SIG-M5 treated with dmso at 0.1 percent for 504 hours (cell line): ENCODE results near the gene AK5.
"Not testable (repeated sequence)": the region's sequence is repeated elsewhere in the genome, so short reads cannot be mapped to it uniquely, and the experiment has no call there.

ENCODE experiments used
- DNase-seq: peaks from one replicate; lab custom pipeline; 2025; ENCODE audit not compliant: unreplicated experiment; lab: John Stamatoyannopoulos, UW

The AK5 gene

DNA sequence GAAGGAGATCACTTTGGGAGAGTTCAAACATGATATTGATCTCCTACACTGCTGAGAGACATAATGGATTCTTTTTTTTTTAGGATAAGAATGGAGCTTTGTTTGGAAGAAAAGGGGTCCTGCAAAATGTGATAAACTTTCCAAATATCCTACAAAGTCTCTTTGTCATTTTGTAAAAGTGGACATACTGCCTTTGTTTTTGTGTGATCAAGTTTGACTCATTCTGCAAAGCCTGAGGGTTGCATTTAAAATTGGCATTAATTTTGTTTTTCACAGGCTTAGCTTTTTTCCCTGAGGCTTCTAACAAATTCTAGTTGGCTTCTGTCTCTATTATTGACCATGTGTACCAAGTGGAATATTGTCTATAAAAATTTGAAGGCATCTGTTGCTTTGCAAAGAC lies 113.2 kb downstream of the AK5 start:
- no peak for DNase-seq

DNA sequence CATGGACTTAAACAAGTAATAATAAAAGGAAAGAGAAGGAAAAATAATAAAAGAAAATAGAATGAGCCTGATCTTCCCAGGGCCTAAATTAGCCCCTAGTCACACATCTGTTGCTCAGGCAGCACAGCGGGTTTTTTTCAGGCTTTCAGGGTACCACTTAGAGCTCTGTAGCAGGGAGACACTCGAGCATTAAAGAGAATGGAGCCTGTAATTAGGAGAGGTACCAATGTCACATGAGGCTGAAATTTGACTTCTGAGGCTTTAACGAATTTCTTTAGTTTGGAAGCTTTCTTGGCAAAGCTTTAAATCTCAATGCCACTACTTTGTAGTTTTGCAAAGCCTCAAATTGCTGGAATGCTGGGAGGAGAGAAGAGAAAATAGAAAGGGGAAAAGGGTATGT lies 116.3 kb downstream of the AK5 start:
- DNase-seq: no peak

DNA sequence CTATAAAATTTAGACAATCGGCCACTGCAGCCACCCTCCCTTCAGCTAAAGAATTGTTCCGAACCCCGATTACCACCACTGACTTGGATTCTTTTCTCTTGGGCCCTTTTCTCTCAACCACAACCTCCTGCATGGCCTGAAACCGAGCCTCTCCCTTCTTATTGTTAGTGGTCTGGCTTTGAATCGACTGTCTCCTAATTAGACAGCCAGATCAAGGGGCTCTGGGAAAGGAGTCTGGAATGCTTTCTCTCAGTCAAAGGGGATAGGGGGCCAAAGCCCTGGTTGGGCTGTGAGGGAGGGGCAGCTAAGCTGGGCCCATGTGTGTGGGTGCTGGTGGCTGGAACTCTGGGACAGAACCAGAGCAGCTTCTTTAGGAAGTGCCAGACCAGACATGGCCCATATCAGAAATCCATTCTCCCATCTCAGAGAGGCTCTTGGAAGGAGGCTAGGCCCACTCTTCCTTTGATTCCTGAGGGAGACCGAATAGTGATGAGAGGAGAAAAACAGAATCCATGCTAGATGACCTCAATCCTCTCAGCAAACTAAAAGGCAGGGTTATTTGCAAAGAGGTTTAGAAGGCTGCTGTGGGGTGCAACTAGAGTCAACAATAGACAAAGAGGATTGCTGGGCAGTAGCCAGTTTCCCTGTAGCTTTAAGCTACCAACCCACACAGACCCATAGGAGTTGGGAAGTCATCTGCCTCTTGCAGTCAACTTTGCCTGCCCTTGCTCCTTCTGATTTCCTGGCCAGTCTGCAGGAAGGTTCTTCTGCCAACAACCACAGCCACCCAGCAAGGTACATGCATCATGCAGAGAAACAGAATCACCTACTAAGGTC lies 117.6 kb downstream of the AK5 start:
- DNase-seq: no peak

DNA sequence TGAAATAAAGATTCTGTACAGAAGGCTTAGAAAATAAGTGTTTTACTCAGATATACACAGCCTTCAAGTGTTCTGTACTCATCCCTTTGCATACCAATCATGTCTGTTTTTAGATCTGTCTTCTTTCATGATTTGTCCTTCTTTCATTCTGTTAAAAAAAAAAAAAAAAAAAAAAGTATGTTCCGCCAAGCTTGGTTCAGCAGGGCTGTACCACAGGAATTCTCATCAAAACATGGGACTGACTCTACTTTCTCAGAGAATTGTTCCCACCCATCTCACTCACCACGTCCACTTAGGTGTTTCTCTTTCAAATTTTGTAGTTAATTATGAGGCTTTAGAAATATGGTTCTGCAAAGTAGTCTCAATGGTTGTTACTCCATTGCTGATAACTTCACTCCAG lies 119.0 kb downstream of the AK5 start:
- DNase-seq: no peak

DNA sequence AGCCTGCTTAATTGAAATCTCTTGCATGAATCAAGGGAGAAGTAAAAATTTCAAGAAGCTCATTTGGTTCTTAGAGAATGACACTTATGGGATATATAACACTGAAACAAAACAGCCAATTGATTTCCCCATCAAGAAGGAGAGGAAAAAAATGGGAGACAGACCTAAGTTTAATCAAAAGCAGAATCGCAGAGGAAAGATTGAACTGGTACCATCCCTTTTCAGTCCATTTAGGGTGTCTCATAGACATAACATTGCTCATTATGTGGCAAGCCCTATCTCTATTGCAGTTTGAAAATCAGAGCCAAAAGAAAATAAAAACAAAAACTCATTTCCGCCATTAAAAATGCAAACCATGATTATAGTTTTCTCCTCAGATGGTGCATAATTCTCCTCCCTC lies 119.6 kb downstream of the AK5 start:
- DNase-seq: no peak

DNA sequence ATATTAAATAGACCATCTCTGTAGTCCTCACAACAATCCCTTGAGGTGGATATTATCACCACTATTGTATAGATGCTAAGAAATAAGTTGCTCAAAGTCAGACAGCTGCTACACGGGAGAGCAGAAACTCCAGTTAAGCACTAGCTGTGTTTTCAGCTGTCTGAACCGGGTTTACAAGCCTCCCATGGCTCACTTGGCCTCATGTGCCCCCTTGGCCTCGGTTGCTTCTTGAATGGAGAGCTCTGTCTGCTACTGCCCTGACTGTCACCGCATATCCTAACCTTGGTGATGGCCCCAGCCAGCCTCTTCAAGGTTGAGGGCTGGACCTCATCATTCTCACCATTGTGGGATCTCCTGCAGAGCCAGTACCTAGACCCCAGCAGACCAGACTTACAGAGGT lies 123.4 kb downstream of the AK5 start:
- DNase-seq: no peak

DNA sequence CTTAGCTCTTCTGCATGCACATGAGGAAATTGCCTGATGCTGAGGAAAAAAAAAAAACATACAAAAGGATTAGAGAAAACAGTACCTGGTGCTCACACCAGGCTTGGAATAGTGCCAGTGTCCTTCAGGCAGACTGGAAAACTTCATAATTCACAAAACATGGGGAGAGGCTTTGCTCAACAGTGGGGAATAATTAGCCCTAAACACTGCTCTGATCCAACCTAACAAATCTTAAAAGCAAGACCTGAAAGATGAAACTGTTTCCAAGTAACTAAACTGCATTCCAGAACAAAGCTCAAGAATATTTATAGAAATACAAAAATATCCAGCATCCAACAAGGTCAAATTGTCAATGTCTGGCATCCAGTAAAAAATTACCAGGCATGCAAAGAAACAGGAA lies 124.8 kb downstream of the AK5 start:
- DNase-seq: no peak

DNA sequence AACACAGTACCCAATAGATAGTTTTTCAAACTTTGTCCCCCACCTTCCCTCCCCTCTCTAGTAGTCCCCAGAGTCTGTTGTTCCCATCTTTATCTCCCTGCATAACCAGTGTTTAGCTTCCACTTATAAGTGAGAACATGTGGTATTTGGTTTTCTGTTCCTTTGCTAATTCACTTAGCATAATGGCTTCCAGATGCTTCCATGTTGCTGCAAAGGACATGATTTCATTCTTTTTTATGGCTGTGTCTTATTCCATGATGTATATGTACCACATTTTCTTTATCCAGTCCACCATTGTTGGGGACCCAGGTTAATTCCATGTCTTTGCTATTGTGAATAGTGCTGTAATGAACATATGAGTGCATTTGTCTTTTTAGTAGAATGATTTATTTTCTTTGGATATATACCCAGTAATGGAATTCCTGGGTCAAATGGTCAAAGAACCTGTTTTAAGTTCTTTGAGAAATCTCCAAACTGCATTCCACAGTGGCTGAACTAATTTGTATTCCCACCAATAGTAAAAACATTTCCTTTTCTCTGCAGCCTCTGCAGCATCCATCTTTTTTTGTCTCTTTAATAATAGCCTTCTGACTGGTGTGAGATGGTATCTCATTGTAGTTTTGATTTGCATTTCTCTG lies 126.0 kb downstream of the AK5 start:
- DNase-seq: no peak

DNA sequence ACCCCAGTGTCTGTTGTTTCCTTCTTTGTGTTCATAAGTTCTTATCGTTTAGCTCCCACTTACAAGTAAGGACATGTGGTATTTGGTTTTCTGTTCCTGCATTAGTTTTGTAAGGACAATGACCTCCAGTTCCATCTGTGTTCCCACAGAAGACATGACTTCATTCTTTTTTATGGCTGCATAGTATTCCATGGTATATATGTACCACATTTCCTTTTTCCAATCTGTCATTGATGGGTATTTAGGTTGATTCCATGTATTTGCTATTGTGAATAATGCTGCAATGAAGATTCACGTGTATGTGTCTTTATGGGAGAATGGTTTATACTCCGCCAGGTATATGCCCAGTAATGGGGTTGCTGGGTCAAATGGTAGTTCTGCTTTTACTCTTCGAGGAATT lies 127.1 kb downstream of the AK5 start:
- not testable (repeated sequence) for DNase-seq

DNA sequence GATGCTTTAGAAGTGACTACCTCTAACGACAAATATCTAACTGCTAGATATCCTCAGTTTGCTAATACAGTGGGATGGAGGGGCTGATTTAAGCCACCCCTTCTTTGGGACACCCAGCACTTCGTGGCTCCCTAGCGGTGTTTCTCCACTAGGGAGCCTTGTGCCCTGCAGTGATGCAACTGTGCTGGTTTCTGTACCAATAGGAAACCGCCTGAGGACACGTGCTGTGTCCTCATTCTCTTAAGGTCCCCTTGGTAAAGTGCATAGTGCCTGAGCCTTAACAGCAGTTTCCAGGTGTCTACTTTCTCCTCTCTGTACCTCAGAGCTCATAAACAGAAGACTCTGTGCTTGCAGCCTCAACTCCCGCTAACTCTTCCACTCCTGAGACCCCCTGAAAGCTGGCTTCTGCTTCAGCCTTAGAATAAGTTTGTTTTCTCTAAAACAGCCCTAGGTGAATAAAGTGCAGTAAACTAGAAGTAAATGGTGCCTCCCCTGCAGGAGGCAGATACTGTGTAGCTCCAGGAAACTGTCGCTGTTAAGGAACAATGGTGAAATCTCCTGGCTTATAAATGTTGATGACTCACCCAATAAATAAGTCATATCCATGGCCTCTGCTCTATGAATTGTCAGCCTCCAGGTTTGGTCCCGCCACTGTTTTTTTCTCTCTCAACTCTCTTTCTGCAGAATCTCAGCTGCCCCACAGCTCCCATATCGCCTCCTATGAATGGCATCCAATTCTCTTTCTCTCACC lies 130.4 kb downstream of the AK5 start:
- DNase-seq: peak; percentile 76

DNA sequence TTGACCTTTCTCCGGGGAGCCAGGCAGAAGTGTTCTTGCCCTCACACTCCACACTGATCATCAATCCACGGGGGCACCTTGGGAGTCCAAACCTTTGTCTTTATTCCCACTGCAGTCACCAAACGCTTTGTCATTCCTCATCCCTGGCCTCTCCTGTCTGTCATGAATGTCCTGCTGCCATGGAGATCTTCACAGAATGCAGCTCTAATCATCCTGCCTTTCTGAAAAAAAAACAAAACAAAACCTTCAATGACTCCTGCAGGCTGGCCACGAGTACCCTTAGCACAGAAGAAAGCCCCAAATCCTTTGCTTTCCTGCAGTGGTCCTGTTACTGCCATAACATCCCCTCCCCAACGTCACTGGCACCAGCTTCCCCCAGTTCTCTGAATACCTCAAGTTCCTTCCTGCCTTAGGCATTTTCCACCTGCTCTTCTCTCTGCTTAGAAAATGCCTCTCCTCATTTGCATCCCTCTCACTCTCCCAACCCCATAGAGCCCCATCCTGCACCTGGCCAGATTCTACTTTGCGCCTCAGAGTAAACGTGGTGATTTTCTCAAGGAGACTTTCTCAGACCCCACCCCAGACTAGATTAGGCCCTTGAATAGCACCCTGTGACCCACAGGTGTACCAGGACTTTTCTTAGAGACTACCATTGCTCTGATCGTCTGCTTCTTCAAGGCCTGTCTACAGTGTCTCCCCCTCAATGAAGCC lies 131.2 kb downstream of the AK5 start:
- DNase-seq: peak; percentile 40

DNA sequence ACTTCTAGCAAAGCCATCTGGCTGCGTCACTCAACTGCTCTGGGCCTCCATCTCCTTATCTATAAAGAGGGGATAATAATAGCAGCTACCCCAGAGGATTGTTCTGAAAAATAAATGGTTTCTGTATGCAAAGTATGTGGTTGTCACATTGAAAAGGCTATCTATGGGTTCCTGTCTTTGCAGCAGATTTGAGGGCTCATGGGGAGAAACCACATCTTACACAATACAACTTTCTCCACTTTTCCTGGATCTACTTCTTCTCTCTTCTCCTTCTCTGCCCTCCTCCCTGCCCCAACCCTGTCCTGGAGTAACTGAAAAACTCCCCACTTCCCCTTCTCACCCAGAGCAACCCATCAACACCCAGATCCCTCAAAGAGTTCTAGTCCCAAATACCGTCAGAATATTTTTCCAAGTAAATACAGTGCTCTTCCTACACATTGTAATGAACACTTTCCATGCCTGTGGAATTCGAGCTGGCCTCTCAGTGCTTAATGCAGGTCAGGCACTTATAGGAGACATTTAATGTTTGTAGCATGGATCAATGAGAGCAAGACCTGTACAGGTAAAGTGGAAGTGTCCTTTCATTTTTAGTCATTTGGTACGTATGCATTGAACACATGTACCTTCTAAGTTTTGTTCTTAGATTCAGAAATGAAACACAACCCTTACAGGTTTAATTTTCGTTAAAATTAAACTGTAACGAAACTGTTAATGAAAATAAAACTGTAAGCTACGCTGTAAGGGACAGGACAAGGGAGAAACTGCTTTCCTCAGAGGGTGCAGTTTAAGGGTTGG lies 131.9 kb downstream of the AK5 start:
- DNase-seq: peak; percentile 95

DNA sequence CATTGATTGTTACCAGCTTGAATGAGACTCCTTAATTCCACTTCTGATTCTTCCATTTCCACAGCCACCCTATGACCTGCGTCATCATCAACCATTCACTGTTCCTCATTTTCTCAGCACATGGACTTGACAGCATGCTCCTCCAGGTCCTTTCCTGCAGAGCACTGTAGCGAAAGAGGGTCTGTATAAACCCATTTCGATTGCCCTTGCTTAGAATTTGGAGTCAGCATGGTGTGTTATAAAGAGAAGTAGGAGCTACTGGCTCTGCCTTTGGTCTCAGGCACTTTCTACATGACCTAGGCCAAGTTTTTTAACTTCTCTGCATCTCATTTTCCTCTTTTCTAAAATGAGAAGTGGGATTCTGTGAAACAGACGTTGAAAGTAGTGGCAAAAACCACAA lies 133.8 kb downstream of the AK5 start:
- DNase-seq: peak; percentile 86

DNA sequence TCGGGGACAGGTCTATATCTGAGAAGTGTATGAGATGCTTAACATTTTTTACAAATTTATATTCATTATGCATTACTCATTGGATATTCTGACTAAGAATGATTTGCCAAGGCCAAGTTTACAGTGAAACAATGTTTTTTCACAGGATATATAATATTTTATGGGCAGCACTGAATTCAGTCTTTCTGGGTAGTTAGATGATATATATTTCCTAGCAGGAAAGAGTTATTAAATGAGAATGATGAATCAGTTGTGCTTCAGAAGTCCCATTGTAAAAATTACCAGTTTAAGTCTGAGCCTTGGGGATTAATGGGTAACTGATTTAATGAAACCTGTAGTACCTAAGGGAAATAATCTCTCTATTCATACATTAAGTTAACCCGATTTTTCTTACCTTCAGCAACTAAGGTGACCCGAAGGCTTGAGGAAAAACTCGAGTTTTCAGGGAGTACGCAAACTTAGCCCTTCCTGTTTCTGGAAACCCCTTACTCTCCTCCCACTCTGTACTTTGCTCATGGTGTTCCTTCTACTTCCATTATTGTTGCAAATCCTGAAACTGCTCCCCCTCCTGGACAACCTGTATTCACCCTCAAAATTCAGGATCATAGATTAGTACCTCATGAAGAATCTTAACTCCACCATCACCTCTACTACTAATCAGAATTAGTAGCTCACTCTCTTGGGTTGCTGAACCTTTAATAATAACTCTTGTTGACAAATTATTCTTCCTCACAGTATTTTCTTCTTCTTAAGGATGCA lies 135.1 kb downstream of the AK5 start:
- DNase-seq: no peak

DNA sequence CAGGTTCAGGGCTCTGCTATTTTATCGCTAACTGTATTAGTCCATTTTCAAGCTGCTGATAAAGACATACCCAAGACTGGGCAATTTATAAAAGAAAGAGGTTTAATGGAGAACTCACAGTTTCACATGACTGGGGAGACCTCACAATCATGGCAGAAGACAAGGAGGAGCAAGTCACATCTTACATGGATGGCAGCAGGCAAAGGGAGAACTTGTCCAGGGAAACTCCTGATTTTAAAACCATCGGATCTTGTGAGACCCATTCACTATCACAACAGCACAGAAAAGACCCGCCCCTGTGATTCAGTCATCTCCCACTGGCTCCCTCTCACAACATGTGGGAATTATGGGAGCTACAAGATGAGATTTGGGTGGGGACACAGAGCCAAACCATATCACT lies 136.2 kb downstream of the AK5 start:
- not testable (repeated sequence) for DNase-seq

DNA sequence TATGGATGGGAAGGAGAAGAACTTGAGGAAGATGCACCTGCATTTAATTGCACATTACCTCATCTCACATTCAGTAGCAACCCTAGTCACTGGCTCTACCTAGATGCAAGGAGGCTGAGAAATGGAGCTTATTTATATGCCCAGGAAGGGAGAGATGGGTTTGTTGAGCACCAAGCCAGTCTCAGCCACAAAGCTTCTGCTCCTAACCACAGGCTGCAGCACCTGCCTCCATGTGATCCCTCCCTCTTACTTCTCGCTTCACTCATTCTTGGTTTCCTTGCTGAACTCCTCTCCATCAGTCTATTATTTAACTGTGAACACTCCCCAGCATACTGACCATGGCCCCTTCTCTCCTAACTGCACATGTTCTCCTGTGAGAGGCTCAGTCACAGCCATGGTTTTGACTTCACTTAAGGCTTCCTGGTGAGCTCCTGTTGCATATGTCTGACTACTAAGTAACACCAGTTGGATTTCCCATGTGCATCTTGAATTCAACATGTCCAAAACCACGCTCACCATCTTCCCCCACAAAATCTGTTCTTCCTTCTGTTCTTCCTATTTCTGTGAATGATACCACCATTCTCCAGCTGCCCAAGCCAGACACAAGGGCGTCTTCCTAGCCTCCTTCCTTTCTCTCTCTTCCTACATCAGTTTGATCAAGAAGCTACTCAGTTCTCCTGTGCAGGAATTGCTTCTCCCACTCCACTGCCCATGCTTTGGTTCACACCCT lies 139.8 kb downstream of the AK5 start:
- DNase-seq: no peak

DNA sequence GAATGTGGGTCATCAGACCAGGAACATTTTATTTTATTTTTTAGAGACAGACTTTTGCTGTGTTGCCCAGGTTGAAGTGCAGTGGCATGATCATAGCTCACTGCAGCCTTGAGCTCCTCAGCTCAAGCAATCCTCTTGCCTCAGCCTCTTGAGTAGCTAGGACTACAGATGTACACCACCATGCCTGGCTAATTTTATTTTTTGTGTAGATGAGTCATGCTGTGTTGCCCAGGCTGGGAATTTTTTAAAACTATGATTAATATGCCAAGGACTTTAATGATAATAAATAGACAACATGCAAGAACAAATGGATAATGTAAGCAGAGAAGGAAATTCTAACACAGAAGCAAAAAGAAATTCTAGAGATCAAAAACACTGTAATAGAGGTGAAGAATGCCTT lies 142.4 kb downstream of the AK5 start:
- DNase-seq: no peak

DNA sequence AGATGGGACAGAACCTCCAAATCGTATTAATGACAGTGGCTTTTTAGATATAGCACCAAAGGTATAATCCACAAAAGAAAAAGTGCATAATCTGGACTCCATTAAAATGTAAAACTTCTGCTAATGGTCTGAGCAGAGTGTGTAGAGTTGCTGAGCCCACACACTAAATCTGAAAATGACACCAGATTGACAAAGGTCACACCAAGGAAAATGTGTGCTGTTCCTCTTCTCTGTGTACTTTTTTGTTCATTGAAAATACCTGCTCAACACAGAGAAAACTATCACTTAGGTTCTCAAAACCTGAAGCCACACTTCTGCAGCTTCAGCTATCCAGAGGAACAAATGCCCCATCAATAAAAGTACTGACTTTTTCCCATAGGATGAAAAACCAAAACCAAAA lies 146.2 kb downstream of the AK5 start:
- no peak for DNase-seq

DNA sequence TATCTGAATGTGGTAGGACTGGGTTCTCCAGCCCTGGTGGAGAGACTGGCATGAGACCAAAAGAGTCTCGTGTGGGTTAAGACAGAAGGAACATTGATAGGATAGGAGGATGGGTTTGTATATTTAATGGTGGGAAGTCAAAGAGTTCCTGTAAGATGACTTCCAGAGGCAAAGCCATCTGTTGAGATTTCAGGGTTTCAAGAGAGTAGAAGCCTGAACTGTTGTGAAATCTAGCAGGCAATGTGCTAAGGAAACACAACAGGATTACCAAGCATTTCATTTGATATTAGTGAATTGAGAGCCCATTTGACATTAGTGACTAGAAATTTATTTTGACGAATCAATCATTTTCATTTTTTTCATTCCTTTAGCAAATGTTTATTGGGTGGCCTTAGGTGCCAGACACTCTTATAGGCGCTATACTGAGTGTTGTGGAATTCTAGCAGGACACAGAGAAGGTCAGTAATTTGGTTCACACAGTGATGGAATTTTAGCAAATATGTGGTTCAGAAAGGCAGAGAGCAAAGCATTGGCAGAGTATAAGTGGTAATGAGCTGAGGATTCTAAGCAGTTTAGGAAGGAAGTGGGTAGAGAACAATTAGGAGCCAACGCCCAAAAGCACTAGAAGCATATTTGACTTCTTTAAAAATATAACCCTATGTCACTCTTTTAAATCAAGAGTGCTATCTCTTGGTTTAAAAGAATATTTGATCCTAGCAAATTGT lies 149.3 kb downstream of the AK5 start:
- peak; percentile 12 for DNase-seq
